K562 (cell line): ENCODE results near the gene EME2. TPM values are rescaled to one million over a fixed set of nuclear protein-coding genes. Genes with fewer than 3 reads are reported as not detected.

Experiments used
- BRF1 ChIP-seq: IDR thresholded peaks from 3 replicates; pipeline ENCODE4 v1.6.1; 2011; ENCODE audit warnings: borderline replicate concordance, mild to moderate bottlenecking; ENCODE audit not compliant: insufficient read length; ENCODE audit errors: extremely low read depth
- BRF2 ChIP-seq: IDR thresholded peaks from 3 replicates; pipeline ENCODE4 v1.6.1; 2011; ENCODE audit warnings: borderline replicate concordance, mild to moderate bottlenecking; ENCODE audit not compliant: insufficient read length, insufficient read depth
- GATAD2A ChIP-seq: fragments of 450-650 bp; IDR thresholded peaks from 2 replicates; pipeline ENCODE4 v1.6.1; 2017
- HDAC3 ChIP-seq: fragments of 450-650 bp; IDR thresholded peaks from 2 replicates; pipeline ENCODE4 v1.6.1; 2018; ENCODE audit warnings: borderline replicate concordance, mild to moderate bottlenecking, moderate library complexity; ENCODE audit not compliant: partially characterized antibody
- MCM5 ChIP-seq: fragments of 450-650 bp; IDR thresholded peaks from 2 replicates; pipeline ENCODE4 v1.6.1; 2016; ENCODE audit warnings: low read depth
- MED1 ChIP-seq: sonication (generic); formaldehyde crosslinking; IDR thresholded peaks from 2 replicates; pipeline ENCODE4 v1.8.1; 2023; ENCODE audit warnings: missing genetic modification reagents, borderline replicate concordance
- NCOA2 ChIP-seq, 2 experiments: fragments of 450-650 bp; IDR thresholded peaks; 2 replicates each; pipeline ENCODE4 v1.6.1; 2018; ENCODE audit warnings: mild to moderate bottlenecking in 2 of 2, moderate library complexity in 1 of 2; ENCODE audit not compliant: partially characterized antibody in 2 of 2
- NFE2 ChIP-seq: IDR thresholded peaks from 2 replicates; pipeline ENCODE4 v1.6.1; 2014; ENCODE audit warnings: antibody characterized with exemption, low read depth
- NRF1 ChIP-seq, 2 experiments: fragments of 450-650 bp; IDR thresholded peaks in 1 of 2; conservative IDR thresholded peaks in 1 of 2; 2 replicates each; pipeline ENCODE4 v1.6.1; 2014; ENCODE audit warnings: mild to moderate bottlenecking in 2 of 2
- PHTF2 ChIP-seq: fragments of 250-450 bp; sonication (Bioruptor Pico); IDR thresholded peaks from 2 replicates; pipeline ENCODE4 v1.5.0; 2021; ENCODE audit warnings: mild to moderate bottlenecking
- PURB ChIP-seq: sonication (generic); formaldehyde crosslinking; IDR thresholded peaks from 2 replicates; pipeline ENCODE4 v1.9.0; 2021; ENCODE audit warnings: low read depth, mild to moderate bottlenecking, missing genetic modification reagents
- TEAD4 ChIP-seq, 2 experiments: sonication (generic) in 1 of 2; formaldehyde crosslinking in 1 of 2; IDR thresholded peaks; 2 replicates each; pipeline versions ENCODE4 v1.6.1 to v1.8.0; 2012 to 2022; ENCODE audit warnings: borderline replicate concordance in 1 of 2, inconsistent platforms in 1 of 2, low read length in 1 of 2, mild to moderate bottlenecking in 1 of 2, missing genetic modification reagents in 1 of 2
- ZBTB11 ChIP-seq, 3 experiments: fragments of 200-800 bp in 1 of 3; fragments of 250-450 bp in 1 of 3; fragments of 450-650 bp in 1 of 3; sonication (Bioruptor Pico) in 1 of 3; sonication (Bioruptor generic) in 1 of 3; formaldehyde crosslinking in 1 of 3; IDR thresholded peaks; 2 replicates each; pipeline versions ENCODE4 v1.6.1 to v1.8.0; 2016 to 2022; ENCODE audit warnings: mild to moderate bottlenecking in 2 of 3, missing genetic modification characterization in 2 of 3, missing compliant biosample characterization in 1 of 3, moderate library complexity in 1 of 3
- ZNF134 ChIP-seq: fragments of 250-450 bp; sonication (Bioruptor Pico); conservative IDR thresholded peaks from 2 replicates; pipeline ENCODE4 v1.4.0; 2020
- ZNF146 ChIP-seq: IDR thresholded peaks from one replicate; pipeline ENCODE4 v1.6.1; 2018; ENCODE audit warnings: missing compliant biosample characterization; ENCODE audit not compliant: unreplicated experiment
- ZNF707 ChIP-seq: fragments of 250-450 bp; sonication (Bioruptor Pico); conservative IDR thresholded peaks from 2 replicates; pipeline ENCODE4 v1.8.0; 2022; ENCODE audit warnings: inconsistent platforms, mild to moderate bottlenecking, moderate library complexity
- ZNF77 ChIP-seq: fragments of 250-450 bp; sonication (Bioruptor Pico); IDR thresholded peaks from 2 replicates; pipeline ENCODE4 v1.5.0; 2020
- ZSCAN32 ChIP-seq: fragments of 450-650 bp; formaldehyde crosslinking; IDR thresholded peaks from 2 replicates; pipeline ENCODE4 v1.4.0; 2020; ENCODE audit warnings: mild to moderate bottlenecking, moderate library complexity
- polyA plus RNA-seq, 8 experiments: library from polyadenylated mRNA; depleted of rRNA in 4 of 8; stranded (reverse) in 5 of 8; unstranded in 3 of 8; fragments of >200 nt; fragmentation: Nextera tagmentation in 2 of 8; fragmentation: Illumina TruSeq in 1 of 8; extraction: Ambion mirVana in 2 of 8; extraction: Trizol in 1 of 8; gene quantifications; 2 replicates each; pipeline versions ENCODE4 v1.2.1 to v1.2.3, GENCODE V29; 2011 to 2014; ENCODE audit warnings: inconsistent platforms in 1 of 8, missing spikeins in 1 of 8
- total RNA-seq, 7 experiments: library from RNA; depleted of rRNA in 6 of 7; stranded (reverse); fragments of >200 nt in 6 of 7; fragmentation: Illumina TruSeq in 2 of 7; extraction: Trizol in 2 of 7; gene quantifications; 2 replicates each; pipeline versions ENCODE4 v1.2.1 to v1.2.3, GENCODE V29; 2011 to 2021; ENCODE audit warnings: low replicate concordance in 1 of 7
- TF ChIP-seq, protein P1 (sequence below): fragments of 450-650 bp; IDR thresholded peaks from 2 replicates; pipeline ENCODE4 v1.6.1; 2018; ENCODE audit not compliant: partially characterized antibody

EME2 gene
- total and polyA plus RNA-seq, 9 of the 15 experiments (the other 6 are each of a cell fraction or from before 2014, with no cell fraction given), result 0.35 to 19.9 (median 3.5) TPM

DNA sequence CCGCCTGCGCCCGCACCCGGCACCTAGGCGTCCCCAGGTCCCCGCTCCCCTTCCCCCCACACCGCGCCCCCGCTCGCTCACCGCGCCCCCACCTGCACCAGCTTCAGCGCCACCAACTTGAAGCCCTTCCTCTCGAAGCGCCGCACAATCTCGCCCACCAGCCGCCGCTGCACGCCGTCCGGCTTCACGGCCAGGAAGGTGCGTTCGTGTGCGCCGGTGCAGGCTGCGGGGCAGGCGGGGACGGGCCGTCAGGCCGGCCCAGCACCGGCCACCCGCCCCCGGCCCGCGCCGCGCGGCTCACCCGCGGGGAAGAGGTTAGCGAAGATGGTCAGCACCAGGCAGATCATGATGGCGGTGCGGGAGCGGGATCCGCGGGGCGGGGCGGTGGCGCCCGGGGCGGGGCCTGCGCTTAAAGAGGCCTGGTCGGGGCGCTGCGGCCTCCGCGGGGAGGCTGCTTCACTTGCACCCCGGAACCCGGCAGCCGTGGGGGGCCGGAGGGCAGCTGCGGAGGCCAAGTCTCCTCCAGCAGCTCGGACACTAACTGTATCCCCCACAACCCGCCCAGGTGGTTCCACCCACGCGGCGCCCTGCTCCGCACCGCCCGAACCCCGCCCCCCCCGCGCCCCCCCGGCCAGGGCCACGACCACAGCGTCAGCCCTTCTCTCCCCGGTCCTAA lies 1.3 kb upstream of the EME2 start, which contains the start of gene NME3 (continued):
- TF ChIP-seq ZBTB11 (CRISPR knock-in tag; IDR thresholded peaks at IDR 0.05), result no peak
- TF ChIP-seq BRF2, result no peak
- TF ChIP-seq ZNF134 (CRISPR knock-in tag), result no peak
- TF ChIP-seq TEAD4 (IDR thresholded peaks at IDR 0.05; ENCODE audit: low read length), result no peak
- TF ChIP-seq TEAD4 (CRISPR knock-in tag; IDR thresholded peaks at IDR 0.05; ENCODE audit: borderline replicate concordance), result no peak
- no peak for TF ChIP-seq ZSCAN32 (CRISPR knock-in tag)
- no peak for TF ChIP-seq PHTF2 (CRISPR knock-in tag)
- no peak for TF ChIP-seq ZNF146
- TF ChIP-seq HDAC3, result no peak
- no peak for TF ChIP-seq MCM5
- no peak for TF ChIP-seq BRF1
- TF ChIP-seq NRF1 (conservative IDR thresholded peaks at IDR 0.05 in 1 of 2, IDR thresholded peaks at IDR 0.05 in 1 of 2), result peak in 1 of 2 experiments; percentile 21; a peak in 1 of 4 replicates
- no peak for TF ChIP-seq NFE2
- TF ChIP-seq ZNF77, result no peak
- TF ChIP-seq NCOA2 (IDR thresholded peaks at IDR 0.05; ENCODE audit: partially characterized antibody in 2 of 2), result no peak
- TF ChIP-seq MED1 (CRISPR knock-in tag), result no peak
- TF ChIP-seq ZNF707 (CRISPR knock-in tag), result no peak
- no peak for TF ChIP-seq PURB
- TF ChIP-seq GATAD2A, result no peak
- TF ChIP-seq, protein P1, sequence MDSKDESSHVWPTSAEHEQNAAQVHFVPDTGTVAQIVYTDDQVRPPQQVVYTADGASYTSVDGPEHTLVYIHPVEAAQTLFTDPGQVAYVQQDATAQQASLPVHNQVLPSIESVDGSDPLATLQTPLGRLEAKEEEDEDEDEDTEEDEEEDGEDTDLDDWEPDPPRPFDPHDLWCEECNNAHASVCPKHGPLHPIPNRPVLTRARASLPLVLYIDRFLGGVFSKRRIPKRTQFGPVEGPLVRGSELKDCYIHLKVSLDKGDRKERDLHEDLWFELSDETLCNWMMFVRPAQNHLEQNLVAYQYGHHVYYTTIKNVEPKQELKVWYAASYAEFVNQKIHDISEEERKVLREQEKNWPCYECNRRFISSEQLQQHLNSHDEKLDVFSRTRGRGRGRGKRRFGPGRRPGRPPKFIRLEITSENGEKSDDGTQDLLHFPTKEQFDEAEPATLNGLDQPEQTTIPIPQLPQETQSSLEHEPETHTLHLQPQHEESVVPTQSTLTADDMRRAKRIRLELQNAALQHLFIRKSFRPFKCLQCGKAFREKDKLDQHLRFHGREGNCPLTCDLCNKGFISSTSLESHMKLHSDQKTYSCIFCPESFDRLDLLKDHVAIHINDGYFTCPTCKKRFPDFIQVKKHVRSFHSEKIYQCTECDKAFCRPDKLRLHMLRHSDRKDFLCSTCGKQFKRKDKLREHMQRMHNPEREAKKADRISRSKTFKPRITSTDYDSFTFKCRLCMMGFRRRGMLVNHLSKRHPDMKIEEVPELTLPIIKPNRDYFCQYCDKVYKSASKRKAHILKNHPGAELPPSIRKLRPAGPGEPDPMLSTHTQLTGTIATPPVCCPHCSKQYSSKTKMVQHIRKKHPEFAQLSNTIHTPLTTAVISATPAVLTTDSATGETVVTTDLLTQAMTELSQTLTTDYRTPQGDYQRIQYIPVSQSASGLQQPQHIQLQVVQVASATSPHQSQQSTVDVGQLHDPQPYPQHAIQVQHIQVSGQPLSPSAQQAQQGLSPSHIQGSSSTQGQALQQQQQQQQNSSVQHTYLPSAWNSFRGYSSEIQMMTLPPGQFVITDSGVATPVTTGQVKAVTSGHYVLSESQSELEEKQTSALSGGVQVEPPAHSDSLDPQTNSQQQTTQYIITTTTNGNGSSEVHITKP, result peak; percentile 86
